Ramos (cell line): ENCODE data around the gene LRP8.
"Not testable (repeated sequence)": the region's sequence is repeated elsewhere in the genome, so short reads cannot be mapped to it uniquely, and the experiment has no call there.

Experiments
- in situ Hi-C: fragments of 300-500 bp; cut with MboI; formaldehyde crosslinking; loops from one replicate; pipeline ENCODE4 v1.14.3; 2022; ENCODE audit warnings: low sequenced_read_pairs; ENCODE audit not compliant: unreplicated experiment

LRP8 gene

DNA sequence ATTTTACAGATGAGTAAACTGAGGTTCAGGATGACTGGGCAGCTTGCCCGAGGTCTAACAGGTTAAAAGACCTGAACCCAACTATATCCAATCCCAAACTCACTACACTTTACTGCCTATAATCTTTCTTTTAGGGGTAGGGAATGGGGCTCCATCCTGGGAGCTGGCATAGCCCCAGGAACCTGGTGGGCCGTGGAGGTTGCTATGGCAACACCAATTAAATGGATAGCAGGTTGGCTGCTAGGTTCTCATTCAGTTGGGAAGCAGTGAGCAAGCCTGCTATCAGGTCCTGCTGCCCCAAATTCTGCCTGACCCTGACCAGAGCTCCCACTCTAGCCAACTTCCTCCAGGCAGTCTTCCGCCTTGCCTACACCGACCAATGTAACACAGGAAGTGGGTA is 40.9 kb downstream of the LRP8 start:
- in situ Hi-C loops: no loop called here

DNA sequence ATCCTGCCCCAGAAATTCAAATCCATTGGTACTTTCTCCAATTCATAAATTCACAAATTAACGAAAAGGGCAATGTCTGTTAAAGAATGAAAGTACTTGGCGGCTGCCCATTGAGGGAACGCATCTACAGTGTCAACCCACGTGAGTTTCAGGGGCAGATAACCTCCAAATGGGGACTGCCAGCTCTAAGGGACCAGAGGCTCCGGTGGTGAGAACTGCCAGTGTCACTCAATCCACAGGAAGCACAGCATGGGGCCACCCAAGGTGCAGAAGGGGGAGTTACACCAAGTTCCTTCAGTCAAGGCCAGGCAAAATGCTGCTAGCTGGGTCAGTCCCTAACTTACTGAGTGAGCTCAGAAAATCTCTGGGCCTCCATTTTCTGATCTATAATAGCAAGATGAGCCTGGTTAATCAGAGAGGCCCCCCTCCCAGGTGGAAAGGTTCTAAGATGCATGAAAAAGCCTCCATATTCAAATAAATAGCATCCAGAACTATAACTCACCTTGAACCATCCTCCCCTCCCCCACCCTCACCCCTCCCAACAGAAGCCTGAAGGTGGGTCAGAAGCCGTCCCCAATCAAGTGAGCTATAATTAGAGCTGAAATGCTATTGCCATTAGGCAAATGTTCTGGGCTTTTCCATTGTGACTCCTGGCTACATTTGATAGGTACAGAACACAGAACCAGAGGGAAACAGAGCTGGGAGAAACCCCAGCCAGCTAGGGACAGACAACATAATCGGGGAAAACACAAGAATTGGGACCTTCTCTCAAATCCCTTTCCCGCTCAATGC is 41.7 kb downstream of the LRP8 start:
- in situ Hi-C loops: no loop called here

- in situ Hi-C loops: no loop called here
Measured at GRCh38 chr1:53285546-53285945, 42.3 kb downstream of the LRP8 start.

DNA sequence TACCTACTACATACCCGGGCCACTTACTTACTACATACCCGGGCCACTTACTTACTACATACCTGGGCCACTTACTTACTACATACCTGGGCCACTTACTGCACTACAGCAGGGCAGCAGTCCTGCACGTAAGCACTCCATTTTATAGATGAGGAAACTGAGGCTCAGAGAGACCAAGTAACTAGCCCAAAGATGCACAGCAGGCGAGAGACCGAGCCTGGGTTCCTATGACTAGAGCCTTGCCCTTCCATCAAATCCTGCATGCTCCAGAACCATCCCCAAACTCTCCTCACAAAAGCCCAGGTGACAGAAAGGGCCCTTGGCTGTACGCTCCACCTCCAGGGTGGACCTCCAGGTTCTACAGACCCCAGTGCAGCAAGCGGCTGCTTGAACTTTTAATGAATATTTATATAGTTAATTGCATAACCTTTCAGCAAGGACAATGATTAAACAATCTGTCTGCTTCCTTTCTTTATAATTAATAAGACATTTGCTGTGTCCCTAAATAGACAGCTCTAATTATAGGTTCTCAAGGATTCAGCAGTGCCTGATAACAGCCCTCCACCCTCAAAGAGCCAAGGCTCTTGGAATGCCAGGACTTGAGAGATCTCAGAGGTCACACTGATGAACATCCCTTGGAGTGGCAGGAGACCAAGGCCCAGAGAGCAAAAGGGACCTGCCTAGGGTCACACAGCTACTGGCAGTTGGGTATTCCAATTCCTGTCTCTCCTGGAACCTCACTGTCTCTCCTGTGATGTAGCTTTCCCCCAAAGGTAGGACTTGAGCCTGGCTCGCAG is 43.4 kb downstream of the LRP8 start:
- in situ Hi-C loops: no loop called here

GRCh38 chr1:53283156-53283555 is 44.7 kb downstream of the LRP8 start:
- in situ Hi-C loops: not testable (repeated sequence)

DNA sequence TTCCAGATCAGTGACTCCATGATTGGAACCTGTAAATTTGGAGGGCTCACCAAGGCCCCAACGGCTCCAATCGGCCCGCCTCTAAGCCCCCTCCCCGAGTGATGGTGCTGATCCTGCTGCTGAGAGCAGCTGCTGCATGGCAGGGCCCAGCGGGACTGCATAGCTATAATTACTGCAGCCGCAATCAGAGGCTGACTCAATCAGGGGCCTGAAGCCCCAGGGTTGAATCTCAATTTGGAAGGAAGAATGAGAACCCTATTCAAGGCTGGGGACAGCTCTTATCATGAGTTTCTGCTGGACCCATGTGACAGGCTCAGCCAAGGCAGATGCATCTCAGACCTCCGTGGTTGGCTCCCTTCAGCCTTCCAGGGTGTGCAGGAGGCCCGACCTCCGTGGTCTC is 46.7 kb downstream of the LRP8 start:
- in situ Hi-C loops: no loop called here

DNA sequence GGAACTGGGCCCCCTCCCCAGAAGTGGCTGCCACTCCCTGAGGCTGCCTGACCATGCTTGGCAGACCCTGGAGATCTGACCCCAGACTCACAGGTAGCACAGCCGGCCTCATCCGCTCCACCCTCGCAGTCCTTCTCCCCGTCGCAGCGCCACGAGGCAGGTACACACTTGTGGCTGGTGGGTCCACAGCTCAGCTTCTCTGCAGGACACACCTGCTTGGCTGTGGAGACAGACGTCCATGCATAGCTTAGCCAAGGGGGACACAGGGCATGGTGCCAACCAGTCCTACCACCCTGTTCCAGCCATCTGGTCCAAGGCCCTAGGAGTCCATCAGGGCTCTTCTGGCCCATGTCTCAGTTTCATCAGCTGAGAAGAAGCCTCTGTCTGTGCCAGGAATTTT is 47.4 kb downstream of the LRP8 start:
- in situ Hi-C loops: no loop called here

- in situ Hi-C loops: loop anchor here (5.0 kb wide), 1 partner anchor 113 kb away; no protein-coding TSS in a partner anchor
Measured at GRCh38 chr1:53279296-53280200, 48.3 kb downstream of the LRP8 start.

GRCh38 chr1:53278298-53278725 is 49.6 kb downstream of the LRP8 start:
- in situ Hi-C loops: loop anchor here (5.0 kb wide), 1 partner anchor 114 kb away; no protein-coding TSS in a partner anchor

DNA sequence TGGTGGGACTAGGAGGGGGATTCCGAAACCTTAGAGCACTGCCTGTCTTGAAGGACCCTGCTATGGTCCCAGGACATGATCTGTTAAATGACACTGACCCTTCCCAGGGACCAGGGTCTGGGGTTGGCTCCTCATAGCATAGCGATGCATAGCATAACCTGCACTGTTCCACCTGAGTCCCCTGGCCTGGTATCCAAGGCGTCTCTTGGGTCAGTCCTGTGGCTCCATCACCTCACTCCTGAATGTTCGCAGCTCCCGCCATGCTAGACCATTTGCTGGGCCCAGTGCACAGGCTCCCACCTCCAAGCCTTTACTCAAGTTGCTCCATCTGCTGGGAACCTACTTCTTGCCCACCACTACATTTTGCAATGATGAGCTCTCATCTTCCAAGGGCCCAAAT is 50.5 kb downstream of the LRP8 start:
- in situ Hi-C loops: loop anchor here (5.0 kb wide), 1 partner anchor 115 kb away; no protein-coding TSS in a partner anchor

DNA sequence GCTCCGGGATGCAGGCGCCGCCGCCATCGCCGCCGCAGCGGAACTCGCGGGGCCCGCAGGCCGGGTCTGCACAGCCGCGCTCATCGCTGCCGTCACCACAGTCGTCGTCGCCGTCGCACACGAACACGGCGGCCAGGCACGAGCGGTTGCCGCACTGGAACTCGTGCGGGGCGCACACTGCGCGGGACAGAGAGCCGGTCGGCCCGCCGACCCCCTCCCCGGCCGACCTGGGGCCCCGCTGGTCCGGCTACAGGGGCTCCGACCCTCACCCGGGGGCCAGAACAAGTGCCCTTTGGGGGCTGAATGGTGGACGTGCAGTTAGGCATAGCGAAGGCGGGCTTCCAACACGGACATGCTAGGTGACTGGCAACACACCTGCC is 51.0 kb downstream of the LRP8 start:
- in situ Hi-C loops: loop anchor here (5.0 kb wide), 1 partner anchor 115 kb away; no protein-coding TSS in a partner anchor

GRCh38 chr1:53276153-53276901 is 51.5 kb downstream of the LRP8 start:
- in situ Hi-C loops: loop anchor here (5.0 kb wide), 1 partner anchor 116 kb away; no protein-coding TSS in a partner anchor

- in situ Hi-C loops: loop anchor here (5.0 kb wide), 1 partner anchor 117 kb away; no protein-coding TSS in a partner anchor
Measured at GRCh38 chr1:53275566-53275965, 52.3 kb downstream of the LRP8 start.

DNA sequence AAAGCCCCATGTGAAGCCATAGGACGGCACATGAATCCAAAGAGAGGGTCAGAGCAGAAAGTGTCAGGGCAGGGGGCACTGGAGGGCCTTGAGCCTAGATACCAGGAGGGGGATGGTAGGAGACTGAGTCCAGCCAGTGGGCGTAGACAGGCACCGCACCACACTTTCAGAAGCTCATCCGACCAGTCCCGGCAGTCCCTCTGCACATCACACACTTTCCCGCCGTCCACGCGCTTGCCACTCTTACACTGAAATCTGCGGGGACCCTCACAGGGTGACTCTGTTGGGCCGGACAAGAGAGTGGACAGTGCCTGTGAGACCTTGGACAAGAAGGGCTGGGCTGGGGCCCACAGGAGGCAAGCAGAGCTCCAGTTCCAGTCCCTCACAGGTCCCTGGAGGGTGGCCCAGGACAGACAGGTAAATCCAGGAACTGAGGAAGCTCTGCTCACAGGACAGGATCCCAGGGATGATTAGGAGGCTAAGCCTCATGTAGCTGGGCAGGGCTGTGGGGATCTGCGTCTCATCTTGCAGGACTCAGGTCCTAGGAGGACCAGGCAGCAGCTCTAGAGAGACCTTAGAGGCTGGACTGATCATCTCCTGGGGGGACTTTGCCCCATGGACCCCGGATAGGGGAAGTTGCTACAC is 53.2 kb downstream of the LRP8 start:
- in situ Hi-C loops: loop anchor here (5.0 kb wide), 1 partner anchor 118 kb away; no protein-coding TSS in a partner anchor

DNA sequence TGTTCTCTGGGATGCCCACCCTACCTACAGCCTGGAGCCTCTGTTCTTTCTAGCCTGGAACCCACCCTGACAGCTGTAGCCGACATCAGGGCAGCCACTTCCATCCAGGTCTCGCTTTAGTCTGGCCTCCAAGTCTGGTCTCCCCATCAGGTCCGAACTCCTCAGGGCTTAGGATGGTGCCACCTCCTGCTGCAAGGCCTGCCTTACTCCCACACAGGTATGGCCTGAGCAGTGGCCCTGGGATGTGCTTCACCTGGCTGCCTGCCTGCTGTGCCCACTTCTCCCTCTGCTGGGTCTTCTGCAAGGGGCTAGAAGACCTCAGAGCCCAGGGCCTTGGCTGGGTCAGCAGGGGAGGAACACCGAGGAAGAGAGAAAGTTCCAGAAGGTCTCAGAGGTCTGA is 53.8 kb downstream of the LRP8 start:
- in situ Hi-C loops: no loop called here

DNA sequence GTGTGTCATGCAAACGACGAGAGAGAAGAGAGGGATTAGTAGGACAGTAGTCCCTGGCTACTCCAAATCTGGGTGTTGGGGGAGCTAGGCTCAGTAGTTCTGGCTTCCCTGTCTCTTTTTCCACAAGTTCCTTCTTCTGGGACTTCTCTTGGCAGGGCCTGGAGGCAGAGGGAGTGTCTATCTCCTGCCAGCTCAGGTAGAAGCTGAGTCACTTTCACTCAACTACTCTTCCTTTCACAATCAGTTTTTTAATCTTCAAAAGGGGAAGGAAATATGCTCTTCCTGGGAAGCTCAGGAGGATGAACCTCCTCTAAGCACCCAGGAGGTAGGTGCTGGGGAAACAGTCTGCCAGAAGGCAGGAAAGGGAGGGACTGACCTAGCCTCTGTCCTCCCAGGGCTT is 54.3 kb downstream of the LRP8 start:
- in situ Hi-C loops: no loop called here

DNA sequence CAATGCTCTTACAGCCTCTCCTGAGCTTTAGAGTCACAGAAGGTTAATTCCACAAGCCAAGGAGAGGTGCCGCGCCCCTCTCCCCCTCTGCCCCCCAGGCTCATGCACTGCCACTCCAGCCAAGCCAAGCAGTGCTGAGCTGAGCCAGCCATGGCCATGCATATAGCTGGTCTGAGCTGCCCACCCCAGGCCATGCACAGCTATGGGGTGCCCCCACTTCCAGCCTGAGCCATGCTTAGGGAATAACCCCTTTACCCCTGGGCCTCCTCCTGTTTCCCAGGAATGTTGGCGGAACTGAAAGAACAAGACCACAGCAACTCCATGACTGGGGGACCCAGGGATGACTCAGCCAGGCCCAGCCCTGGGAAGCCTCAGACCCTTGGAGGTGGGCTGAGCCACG is 55.5 kb downstream of the LRP8 start:
- in situ Hi-C loops: no loop called here

- in situ Hi-C loops: no loop called here
Measured at GRCh38 chr1:53271446-53272090, 56.3 kb downstream of the LRP8 start.
